HEK293T (cell line): ENCODE results near the gene KLHL29.

Experiments
- ARNT ChIP-seq: fragments of 450-650 bp; IDR thresholded peaks from 2 replicates; pipeline ENCODE4 v1.6.1; 2017; ENCODE audit warnings: mild to moderate bottlenecking
- BHLHE40 ChIP-seq: fragments of 450-650 bp; IDR thresholded peaks from 2 replicates; pipeline ENCODE4 v1.6.1; 2016; ENCODE audit warnings: mild to moderate bottlenecking, moderate library complexity, borderline replicate concordance
- CTBP1 ChIP-seq: fragments of 450-650 bp; IDR thresholded peaks from 2 replicates; pipeline ENCODE4 v1.6.1; 2016; ENCODE audit warnings: borderline replicate concordance
- ELF4 ChIP-seq: fragments of 450-650 bp; IDR thresholded peaks from 2 replicates; pipeline ENCODE4 v1.6.1; 2017; ENCODE audit warnings: antibody characterized with exemption
- FOXA1 ChIP-seq: fragments of 450-650 bp; IDR thresholded peaks from 2 replicates; pipeline ENCODE4 v1.6.1; 2016; ENCODE audit warnings: mild to moderate bottlenecking
- FOXK2 ChIP-seq: fragments of 450-650 bp; IDR thresholded peaks from 2 replicates; pipeline ENCODE4 v1.6.1; 2016; ENCODE audit warnings: mild to moderate bottlenecking
- HDGF ChIP-seq: fragments of 450-650 bp; IDR thresholded peaks from 2 replicates; pipeline ENCODE4 v1.6.1; 2017; ENCODE audit warnings: antibody characterized with exemption, borderline replicate concordance
- L3MBTL2 ChIP-seq: fragments of 450-650 bp; conservative IDR thresholded peaks from 2 replicates; pipeline ENCODE4 v1.6.1; 2016; ENCODE audit warnings: mild to moderate bottlenecking
- NFRKB ChIP-seq: fragments of 450-650 bp; IDR thresholded peaks from 2 replicates; pipeline ENCODE4 v1.6.1; 2016; ENCODE audit warnings: mild to moderate bottlenecking, moderate library complexity
- SP1 ChIP-seq: fragments of 450-650 bp; IDR thresholded peaks from 2 replicates; pipeline ENCODE4 v1.6.1; 2017
- SUZ12 ChIP-seq: fragments of 450-650 bp; IDR thresholded peaks from 2 replicates; pipeline ENCODE4 v1.6.1; 2016; ENCODE audit warnings: mild to moderate bottlenecking
- TARDBP ChIP-seq: fragments of 450-650 bp; IDR thresholded peaks from 2 replicates; pipeline ENCODE4 v1.6.1; 2016
- ZNF384 ChIP-seq: fragments of 450-650 bp; IDR thresholded peaks from 2 replicates; pipeline ENCODE4 v1.6.1; 2016
- TF ChIP-seq, protein P1 (sequence below): fragments of 450-650 bp; IDR thresholded peaks from 2 replicates; pipeline ENCODE4 v1.6.1; 2016

DNA sequence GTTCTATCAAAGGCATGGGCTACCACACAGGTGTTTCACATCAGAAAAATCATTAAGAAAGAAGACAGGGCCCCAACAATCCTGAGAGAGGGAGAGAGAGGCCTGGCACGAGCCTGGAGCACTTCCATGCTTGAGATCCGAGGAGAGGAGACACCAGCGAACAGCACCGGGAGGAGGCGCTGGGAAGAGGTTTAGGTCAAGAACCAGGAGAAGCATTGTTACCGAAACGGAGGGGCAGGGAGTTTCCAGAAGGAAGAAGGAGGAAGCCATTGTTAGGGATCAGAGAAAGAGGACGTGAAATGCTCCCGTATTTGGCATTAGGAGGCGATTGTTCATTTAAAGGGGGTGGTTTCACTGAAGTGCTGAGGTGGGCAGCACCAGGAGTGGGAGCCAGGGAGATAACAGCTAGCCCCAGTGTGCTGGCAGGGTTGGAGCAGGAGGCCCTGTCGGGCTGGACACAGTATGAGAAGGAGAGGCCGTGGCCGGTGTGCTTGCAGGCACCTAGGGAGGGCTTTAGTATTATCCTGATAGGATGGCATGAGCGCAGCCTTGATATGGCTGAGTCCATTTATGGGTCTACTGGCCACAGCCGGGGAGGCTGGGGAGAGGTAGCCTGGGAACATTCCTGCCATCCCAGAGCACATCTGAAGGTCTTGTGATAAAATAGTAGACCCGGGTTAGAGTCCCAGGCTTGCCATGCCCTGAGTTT is 244.9 kb downstream of the KLHL29 start:
- TF ChIP-seq TARDBP (no peak), SUZ12 (no peak), ZNF384 (no peak), NFRKB (no peak), ELF4 (no peak), HDGF (no peak), FOXK2 (no peak), SP1 (no peak), FOXA1 (no peak), ARNT (no peak), BHLHE40 (no peak), CTBP1 (no peak), L3MBTL2 (no peak)
- TF ChIP-seq, protein P1, sequence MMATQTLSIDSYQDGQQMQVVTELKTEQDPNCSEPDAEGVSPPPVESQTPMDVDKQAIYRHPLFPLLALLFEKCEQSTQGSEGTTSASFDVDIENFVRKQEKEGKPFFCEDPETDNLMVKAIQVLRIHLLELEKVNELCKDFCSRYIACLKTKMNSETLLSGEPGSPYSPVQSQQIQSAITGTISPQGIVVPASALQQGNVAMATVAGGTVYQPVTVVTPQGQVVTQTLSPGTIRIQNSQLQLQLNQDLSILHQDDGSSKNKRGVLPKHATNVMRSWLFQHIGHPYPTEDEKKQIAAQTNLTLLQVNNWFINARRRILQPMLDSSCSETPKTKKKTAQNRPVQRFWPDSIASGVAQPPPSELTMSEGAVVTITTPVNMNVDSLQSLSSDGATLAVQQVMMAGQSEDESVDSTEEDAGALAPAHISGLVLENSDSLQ = no peak
